B cell (primary cell): ENCODE measurements around the gene ANKFN1.

Source experiments
- EZH2 ChIP-seq: IDR thresholded peaks from 2 replicates; pipeline ENCODE4 v1.6.1; 2012; ENCODE audit warnings: borderline replicate concordance, low read depth, mild to moderate bottlenecking, moderate library complexity, low read length; ENCODE audit not compliant: insufficient read depth, poor library complexity, severe bottlenecking
- TF ChIP-seq, protein P1 (sequence below): fragments of 200-600 bp; IDR thresholded peaks from one replicate; pipeline ENCODE4 v1.8.0; 2022; ENCODE audit warnings: antibody characterized with exemption, mild to moderate bottlenecking

DNA sequence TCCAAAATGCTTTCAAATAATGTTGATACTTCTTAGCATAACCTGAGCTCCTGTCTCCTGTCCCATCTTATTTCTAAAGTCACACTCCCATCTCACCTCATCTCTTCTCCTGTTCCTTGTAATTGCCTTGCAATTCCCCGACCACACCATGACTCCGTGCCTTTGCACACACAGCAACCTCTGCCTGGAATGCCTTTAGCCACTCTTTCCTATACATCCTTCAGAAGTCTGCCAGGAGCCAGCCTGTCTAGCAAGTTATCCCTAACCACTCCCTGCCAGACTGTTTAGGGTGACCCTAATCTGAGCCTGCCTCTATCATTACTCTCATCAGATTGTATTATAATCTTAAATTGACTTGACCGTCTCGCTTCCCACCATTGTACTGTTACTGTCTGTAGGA, 272.2 kb downstream of the ANKFN1 start:
- TF ChIP-seq, protein P1, sequence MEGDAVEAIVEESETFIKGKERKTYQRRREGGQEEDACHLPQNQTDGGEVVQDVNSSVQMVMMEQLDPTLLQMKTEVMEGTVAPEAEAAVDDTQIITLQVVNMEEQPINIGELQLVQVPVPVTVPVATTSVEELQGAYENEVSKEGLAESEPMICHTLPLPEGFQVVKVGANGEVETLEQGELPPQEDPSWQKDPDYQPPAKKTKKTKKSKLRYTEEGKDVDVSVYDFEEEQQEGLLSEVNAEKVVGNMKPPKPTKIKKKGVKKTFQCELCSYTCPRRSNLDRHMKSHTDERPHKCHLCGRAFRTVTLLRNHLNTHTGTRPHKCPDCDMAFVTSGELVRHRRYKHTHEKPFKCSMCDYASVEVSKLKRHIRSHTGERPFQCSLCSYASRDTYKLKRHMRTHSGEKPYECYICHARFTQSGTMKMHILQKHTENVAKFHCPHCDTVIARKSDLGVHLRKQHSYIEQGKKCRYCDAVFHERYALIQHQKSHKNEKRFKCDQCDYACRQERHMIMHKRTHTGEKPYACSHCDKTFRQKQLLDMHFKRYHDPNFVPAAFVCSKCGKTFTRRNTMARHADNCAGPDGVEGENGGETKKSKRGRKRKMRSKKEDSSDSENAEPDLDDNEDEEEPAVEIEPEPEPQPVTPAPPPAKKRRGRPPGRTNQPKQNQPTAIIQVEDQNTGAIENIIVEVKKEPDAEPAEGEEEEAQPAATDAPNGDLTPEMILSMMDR = no peak
- no peak for TF ChIP-seq EZH2
